IPS DF 6.9 (cell line): ENCODE results near the gene IKZF3.
"Not testable (repeated sequence)": the region's sequence is repeated elsewhere in the genome, so short reads cannot be mapped to it uniquely, and the experiment has no call there.

ENCODE experiments used
- DNase-seq: peaks from one replicate; pipeline ENCODE4 v3.0.0-alpha.2; 2013; ENCODE audit warnings: low read depth, low spot score
- H3K27ac ChIP-seq: one replicate; pipeline ENCODE4 v1.5.1; 2013; ENCODE audit warnings: low read length, control low read depth
- H3K27me3 ChIP-seq: 2 replicates; pipeline ENCODE4 v1.6.1; 2013; ENCODE audit warnings: mild to moderate bottlenecking, low read length; ENCODE audit not compliant: control insufficient read depth, insufficient read depth
- H3K36me3 ChIP-seq: 2 replicates; pipeline ENCODE4 v1.6.1; 2013; ENCODE audit warnings: low read length; ENCODE audit not compliant: control insufficient read depth, insufficient read depth
- H3K4me1 ChIP-seq: 2 replicates; pipeline ENCODE4 v1.6.1; 2013; ENCODE audit warnings: low read length; ENCODE audit not compliant: control insufficient read depth, insufficient read depth
- H3K4me3 ChIP-seq: 2 replicates; pipeline ENCODE4 v1.5.1; 2013; ENCODE audit warnings: mild to moderate bottlenecking, low read length
- H3K9me3 ChIP-seq: 2 replicates; pipeline ENCODE4 v1.6.1; 2013; ENCODE audit warnings: low read length, inconsistent platforms; ENCODE audit not compliant: control insufficient read depth, insufficient read depth
- WGBS: extraction: QIAGEN DNeasy Blood & Tissue Kit; methylation state at CpG from one replicate; pipeline ENCODE4 v1.1.7; 2013; ENCODE audit warnings: mixed read lengths, missing lambda C conversion rate; ENCODE audit not compliant: insufficient read length, insufficient coverage; 5-methylcytosine and 5-hydroxymethylcytosine counted together

The IKZF3 gene

GRCh38 chr17:39716073-39716818 is 147.9 kb downstream of the IKZF3 start:
- H3K4me3 ChIP-seq = no peak overlapping the region
- no CpG with 5 or more reads among the region's 15 CpGs for WGBS
- H3K9me3 ChIP-seq = no peaks in the 10 kb centered on the region
- H3K4me1 ChIP-seq = no peaks in the 10 kb centered on the region
- H3K27me3 ChIP-seq = no peaks in the 10 kb centered on the region
- H3K27ac ChIP-seq = no peak overlapping the region
- no peak for DNase-seq
- H3K36me3 ChIP-seq = peaks cover 38% of the 10 kb centered on the region

DNA sequence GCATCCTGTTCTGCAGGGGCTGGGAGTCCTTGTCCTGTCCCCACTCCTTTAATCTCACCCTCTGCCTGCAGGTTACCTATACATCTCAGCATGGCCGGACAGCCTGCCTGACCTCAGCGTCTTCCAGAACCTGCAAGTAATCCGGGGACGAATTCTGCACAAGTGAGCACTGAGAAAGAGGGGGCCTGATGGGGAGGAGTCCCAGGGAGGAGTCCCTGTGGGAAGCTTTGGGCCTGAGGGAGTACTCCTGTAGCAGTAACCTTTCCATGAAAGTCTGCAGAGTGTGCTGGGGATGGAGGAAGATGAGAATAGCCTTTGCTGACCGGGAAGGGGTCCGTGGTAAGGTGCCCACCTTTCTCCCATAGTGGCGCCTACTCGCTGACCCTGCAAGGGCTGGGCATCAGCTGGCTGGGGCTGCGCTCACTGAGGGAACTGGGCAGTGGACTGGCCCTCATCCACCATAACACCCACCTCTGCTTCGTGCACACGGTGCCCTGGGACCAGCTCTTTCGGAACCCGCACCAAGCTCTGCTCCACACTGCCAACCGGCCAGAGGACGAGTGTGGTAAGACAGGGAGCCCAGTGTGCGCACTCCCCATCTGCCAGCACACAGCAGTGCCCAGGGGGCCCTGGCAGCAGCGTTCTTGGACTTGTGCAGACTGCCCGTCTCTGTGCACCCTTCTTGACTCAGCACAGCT is 148.6 kb downstream of the IKZF3 start:
- Histone ChIP-seq H3K4me3 (no peak overlapping the region), H3K27me3 (no peaks in the 10 kb centered on the region), H3K27ac (no peak overlapping the region), H3K4me1 (no peaks in the 10 kb centered on the region), H3K9me3 (no peaks in the 10 kb centered on the region), H3K36me3 (peaks cover 38% of the 10 kb centered on the region)
- no peak for DNase-seq
- no CpG with 5 or more reads among the region's 18 CpGs for WGBS

GRCh38 chr17:39714234-39714633 is 149.9 kb downstream of the IKZF3 start:
- H3K36me3 ChIP-seq = peaks cover 45% of the 10 kb centered on the region
- WGBS = no CpG with 5 or more reads among the region's 4 CpGs
- H3K4me3 ChIP-seq = no peak overlapping the region
- no peaks in the 10 kb centered on the region for H3K4me1 ChIP-seq
- H3K27ac ChIP-seq = no peak overlapping the region
- no peaks in the 10 kb centered on the region for H3K27me3 ChIP-seq
- H3K9me3 ChIP-seq = no peaks in the 10 kb centered on the region
- DNase-seq = no peak

GRCh38 chr17:39711851-39712250 is 152.3 kb downstream of the IKZF3 start:
- Histone ChIP-seq H3K27ac (no peak overlapping the region), H3K9me3 (no peaks in the 10 kb centered on the region), H3K4me1 (no peaks in the 10 kb centered on the region), H3K36me3 (peaks cover 53% of the 10 kb centered on the region), H3K4me3 (no peak overlapping the region), H3K27me3 (no peaks in the 10 kb centered on the region)
- WGBS = no CpG with 5 or more reads among the region's 10 CpGs
- no peak for DNase-seq

- no CpG with 5 or more reads among the region's 11 CpGs for WGBS
- not testable (repeated sequence) for H3K4me3 ChIP-seq, H3K27me3 ChIP-seq, H3K4me1 ChIP-seq, DNase-seq, H3K27ac ChIP-seq, H3K9me3 ChIP-seq
- H3K36me3 ChIP-seq = peaks cover 47% of the 10 kb centered on the region
These were observed 153.0 kb downstream of the IKZF3 start for GRCh38 chr17:39711071-39711470.

GRCh38 chr17:39709998-39710964 is 153.8 kb downstream of the IKZF3 start:
- no peaks in the 10 kb centered on the region for H3K9me3 ChIP-seq
- no peak overlapping the region for H3K4me3 ChIP-seq
- WGBS = no CpG with 5 or more reads among the region's 20 CpGs
- H3K27ac ChIP-seq = no peak overlapping the region
- DNase-seq = no peak
- no peaks in the 10 kb centered on the region for H3K27me3 ChIP-seq
- H3K4me1 ChIP-seq = peaks cover 3% of the 10 kb centered on the region; the same call in 1 of the 2 replicates
- H3K36me3 ChIP-seq = peaks cover 39% of the 10 kb centered on the region

GRCh38 chr17:39709319-39709997 is 154.7 kb downstream of the IKZF3 start:
- Histone ChIP-seq H3K36me3 (peaks cover 36% of the 10 kb centered on the region), H3K27me3 (no peaks in the 10 kb centered on the region), H3K27ac (no peak overlapping the region), H3K4me1 (peaks cover 10% of the 10 kb centered on the region), H3K9me3 (no peaks in the 10 kb centered on the region), H3K4me3 (no peak overlapping the region)
- DNase-seq = no peak
- WGBS = no CpG with 5 or more reads among the region's 14 CpGs
